H1 (cell line): ENCODE data around the gene IL32. TPM values are rescaled to one million over a fixed set of nuclear protein-coding genes. Genes with fewer than 3 reads are reported as not detected.

Source experiments
- CTCF ChIA-PET: fragments of 300-600 bp; sonication (Branson Sonifier 250); formaldehyde crosslinking; loops from one replicate; lab custom pipeline; 2021; ENCODE audit not compliant: partially characterized antibody; lab: Charles Lee
- POLR2A ChIA-PET: fragments of 300-600 bp; sonication (Branson Sonifier 250); formaldehyde crosslinking; loops from one replicate; lab custom pipeline; 2021; ENCODE audit warnings: inconsistent platforms; ENCODE audit not compliant: partially characterized antibody; lab: Charles Lee
- DNase-seq, 2 experiments: peaks; one replicate each; pipeline versions ENCODE4 v3.0.0 to v3.0.0-alpha.2; 2010 to 2022; ENCODE audit warnings: low spot score in 2 of 2, low read depth in 1 of 2, mixed read lengths in 1 of 2
- FAIRE-seq: peaks from 2 replicates; lab custom pipeline; 2011; peaks lifted over from hg19 to GRCh38; lab: Jason Lieb, UNC
- H2AFZ ChIP-seq: 2 replicates; pipeline ENCODE4 v1.8.1; 2012; ENCODE audit warnings: low read length, inconsistent platforms
- H2AK5ac ChIP-seq: 2 replicates; pipeline ENCODE4 v1.6.1; 2013; ENCODE audit warnings: low read depth, low read length
- H2BK120ac ChIP-seq: replicated peaks from 2 replicates; pipeline ENCODE3; 2013; ENCODE audit warnings: low read depth, low read length, inconsistent platforms
- H2BK12ac ChIP-seq: 2 replicates; pipeline ENCODE4 v1.6.1; 2013; ENCODE audit warnings: low read depth, low read length
- H2BK15ac ChIP-seq: 2 replicates; pipeline ENCODE4 v1.6.1; 2013; ENCODE audit warnings: low read length
- H2BK20ac ChIP-seq: 2 replicates; pipeline ENCODE4 v1.6.1; 2013; ENCODE audit warnings: low read length
- H2BK5ac ChIP-seq: 2 replicates; pipeline ENCODE4 v1.6.1; 2013; ENCODE audit warnings: low read depth, low read length
- H3K14ac ChIP-seq: 2 replicates; pipeline ENCODE4 v1.6.1; 2013; ENCODE audit warnings: inconsistent platforms; ENCODE audit not compliant: insufficient read length
- H3K18ac ChIP-seq: 2 replicates; pipeline ENCODE4 v1.6.1; 2013; ENCODE audit warnings: low read length; ENCODE audit errors: extremely low read depth
- H3K23ac ChIP-seq: 2 replicates; pipeline ENCODE4 v1.6.1; 2013; ENCODE audit warnings: inconsistent platforms; ENCODE audit not compliant: insufficient read length
- H3K23me2 ChIP-seq: 2 replicates; pipeline ENCODE4 v1.6.1; 2013; ENCODE audit warnings: low read depth, low read length
- H3K27ac ChIP-seq: 2 replicates; pipeline ENCODE4 v1.6.1; 2011; ENCODE audit warnings: low read depth, low read length, inconsistent platforms
- H3K27me3 ChIP-seq, 4 experiments: replicated peaks in 1 of 4; 1 replicate in 1 of 4; 2 replicates in 3 of 4; pipeline versions ENCODE4 v1.6.1 to v1.8.1; 2011 to 2013; ENCODE audit warnings: low read length in 3 of 4, mild to moderate bottlenecking in 3 of 4, inconsistent platforms in 2 of 4, mixed read lengths in 2 of 4, moderate library complexity in 1 of 4; ENCODE audit not compliant: control insufficient read depth in 3 of 4, insufficient read depth in 3 of 4; ENCODE audit errors: extremely low read depth in 1 of 4
- H3K36me3 ChIP-seq, 4 experiments: 2 replicates each; pipeline versions ENCODE4 v1.6.1 to v1.8.1; 2011 to 2013; ENCODE audit warnings: mild to moderate bottlenecking in 4 of 4, low read length in 3 of 4, moderate library complexity in 2 of 4, control low read depth in 1 of 4, inconsistent platforms in 1 of 4; ENCODE audit not compliant: insufficient read depth in 4 of 4, control insufficient read depth in 2 of 4
- H3K4ac ChIP-seq: replicated peaks from 2 replicates; pipeline ENCODE3; 2013; ENCODE audit warnings: low read length, low read depth, mixed read lengths, inconsistent platforms; ENCODE audit not compliant: insufficient read length
- H3K4me1 ChIP-seq, 4 experiments: replicated peaks in 1 of 4; 1 replicate in 1 of 4; 2 replicates in 3 of 4; pipeline versions ENCODE4 v1.6.1 to v1.8.1; 2011 to 2013; ENCODE audit warnings: low read length in 3 of 4, inconsistent platforms in 2 of 4, mixed read lengths in 1 of 4; ENCODE audit not compliant: insufficient read depth in 4 of 4, control insufficient read depth in 3 of 4
- H3K4me2 ChIP-seq, 2 experiments: 2 replicates each; pipeline versions ENCODE4 v1.6.1 to v1.8.1; 2011 to 2013; ENCODE audit warnings: low read depth in 2 of 2, low read length in 2 of 2, control low read depth in 1 of 2, inconsistent platforms in 1 of 2, mild to moderate bottlenecking in 1 of 2; ENCODE audit not compliant: insufficient read depth in 1 of 2
- H3K4me3 ChIP-seq, 4 experiments: fragments of 200-600, 300-600 bp in 1 of 4; sonication (generic), shearing (Covaris generic), sonication (Bioruptor Twin) in 1 of 4; 2 replicates each; pipeline versions ENCODE4 v1.5.1 to v1.8.1; 2011 to 2016; ENCODE audit warnings: low read length in 4 of 4, low read depth in 3 of 4, control low read depth in 2 of 4, inconsistent platforms in 2 of 4, mild to moderate bottlenecking in 2 of 4, mixed read lengths in 1 of 4, moderate library complexity in 1 of 4; ENCODE audit not compliant: insufficient read depth in 2 of 4; ENCODE audit errors: extremely low read depth in 1 of 4
- H3K56ac ChIP-seq: replicated peaks from 2 replicates; pipeline ENCODE3; 2013; ENCODE audit warnings: low read depth, mild to moderate bottlenecking, mixed read lengths, low read length, inconsistent platforms; ENCODE audit not compliant: insufficient read length
- H3K79me1 ChIP-seq: 2 replicates; pipeline ENCODE4 v1.6.1; 2013; ENCODE audit warnings: low read depth, low read length, control low read depth
- H3K79me2 ChIP-seq, 2 experiments: 2 replicates each; pipeline versions ENCODE4 v1.6.1 to v1.8.1; 2012 to 2013; ENCODE audit warnings: low read length in 2 of 2, mild to moderate bottlenecking in 2 of 2, inconsistent platforms in 1 of 2; ENCODE audit not compliant: insufficient read depth in 2 of 2, control insufficient read depth in 1 of 2
- H3K9ac ChIP-seq, 4 experiments: replicated peaks in 1 of 4; 1 replicate in 1 of 4; 2 replicates in 3 of 4; pipeline versions ENCODE4 v1.6.1 to v1.8.1; 2011 to 2013; ENCODE audit warnings: low read depth in 3 of 4, low read length in 3 of 4, control low read depth in 2 of 4, mild to moderate bottlenecking in 2 of 4, moderate library complexity in 2 of 4, inconsistent platforms in 1 of 4; ENCODE audit errors: extremely low read depth in 1 of 4
- H3K9me3 ChIP-seq, 2 experiments: 2 replicates each; pipeline versions ENCODE4 v1.6.1 to v1.8.1; 2012 to 2013; ENCODE audit warnings: mild to moderate bottlenecking in 2 of 2, moderate library complexity in 2 of 2, control low read depth in 1 of 2, inconsistent platforms in 1 of 2, low read depth in 1 of 2, low read length in 1 of 2, mixed read lengths in 1 of 2; ENCODE audit not compliant: insufficient read depth in 2 of 2
- H4K20me1 ChIP-seq, 2 experiments: replicated peaks in 1 of 2; 2 replicates each; pipeline versions ENCODE3 to v1.8.1; 2011 to 2013; ENCODE audit warnings: inconsistent platforms in 2 of 2, low read length in 2 of 2, mild to moderate bottlenecking in 1 of 2; ENCODE audit not compliant: insufficient read depth in 2 of 2, control insufficient read depth in 1 of 2
- H4K5ac ChIP-seq: 2 replicates; pipeline ENCODE4 v1.6.1; 2013; ENCODE audit warnings: low read length, low read depth, mixed read lengths, inconsistent platforms; ENCODE audit not compliant: insufficient read length
- H4K8ac ChIP-seq: 2 replicates; pipeline ENCODE4 v1.8.0; 2013; ENCODE audit warnings: mild to moderate bottlenecking, moderate library complexity, low read length, inconsistent platforms; ENCODE audit not compliant: insufficient read depth; ENCODE audit errors: extremely low read depth
- H4K91ac ChIP-seq: replicated peaks from 2 replicates; pipeline ENCODE3; 2013; ENCODE audit warnings: low read length, mixed read lengths, inconsistent platforms; ENCODE audit not compliant: insufficient read length
- CBX8 ChIP-seq: fragments of 300-800, 300-1000 bp; sonication (generic); IDR thresholded peaks from 2 replicates; pipeline ENCODE4 v1.7.1; 2016; ENCODE audit warnings: low read depth, low read length, borderline replicate concordance
- CEBPB ChIP-seq: IDR thresholded peaks from 2 replicates; pipeline ENCODE4 v1.6.1; 2012; ENCODE audit warnings: low read depth, low read length
- CTBP2 ChIP-seq: IDR thresholded peaks from 2 replicates; pipeline ENCODE4 v1.7.0; 2011; ENCODE audit warnings: borderline replicate concordance, mild to moderate bottlenecking, moderate library complexity, mixed read lengths, low read length; ENCODE audit not compliant: insufficient read depth, insufficient read length
- EP300 ChIP-seq, 2 experiments: IDR thresholded peaks; 1 replicate in 1 of 2; 2 replicates in 1 of 2; pipeline ENCODE4 v1.6.1; 2011 to 2012; ENCODE audit warnings: low read depth in 2 of 2, low read length in 2 of 2, mild to moderate bottlenecking in 2 of 2, borderline replicate concordance in 1 of 2, inconsistent platforms in 1 of 2, moderate library complexity in 1 of 2
- EZH2 ChIP-seq: fragments of 200-600 bp; sonication (generic); IDR thresholded peaks from 2 replicates; pipeline ENCODE4 v1.7.1; 2012; ENCODE audit warnings: low read depth, mild to moderate bottlenecking, moderate library complexity, low read length, inconsistent platforms; ENCODE audit not compliant: severe bottlenecking
- NANOG ChIP-seq: IDR thresholded peaks from 2 replicates; pipeline ENCODE4 v1.6.1; 2011; ENCODE audit warnings: low read length, low read depth, mild to moderate bottlenecking, inconsistent platforms; ENCODE audit not compliant: insufficient read depth, poor library complexity, severe bottlenecking
- NRF1 ChIP-seq: IDR thresholded peaks from 2 replicates; pipeline ENCODE4 v1.6.1; 2011; ENCODE audit warnings: mild to moderate bottlenecking, low read depth, low read length, improper control_type of control experiment
- POU5F1 ChIP-seq: IDR thresholded peaks from 2 replicates; pipeline ENCODE4 v1.6.1; 2011; ENCODE audit warnings: low read depth, mild to moderate bottlenecking, low read length, moderate library complexity
- SIRT6 ChIP-seq: IDR thresholded peaks from one replicate; pipeline ENCODE4 v1.7.1; 2012; ENCODE audit warnings: low read length, inconsistent platforms
- SP1 ChIP-seq: IDR thresholded peaks from 2 replicates; pipeline ENCODE4 v1.6.1; 2011; ENCODE audit warnings: low read depth, low read length
- SRF ChIP-seq: IDR thresholded peaks from 2 replicates; pipeline ENCODE4 v1.6.1; 2011; ENCODE audit warnings: mild to moderate bottlenecking, low read depth, low read length, moderate library complexity
- TAF7 ChIP-seq: optimal IDR thresholded peaks from 2 replicates; pipeline ENCODE3; 2011; ENCODE audit warnings: low read depth, mild to moderate bottlenecking, inconsistent platforms, low read length, moderate library complexity, borderline replicate concordance
- TCF12 ChIP-seq: IDR thresholded peaks from 2 replicates; pipeline ENCODE4 v1.6.1; 2011; ENCODE audit warnings: low read depth, mild to moderate bottlenecking, low read length
- YY1 ChIP-seq: IDR thresholded peaks from 2 replicates; pipeline ENCODE4 v1.6.1; 2011; ENCODE audit warnings: low read depth, mild to moderate bottlenecking, low read length
- WGBS, 2 experiments: shearing (Covaris generic) in 1 of 2; methylation state at CpG; one replicate each; pipeline versions ENCODE4 v1.1.6 to v1.1.7; 2013 to 2015; ENCODE audit warnings: low lambda C conversion rate in 2 of 2, mixed read lengths in 2 of 2, inconsistent platforms in 1 of 2, low coverage in 1 of 2, missing lambda C conversion rate in 1 of 2; ENCODE audit not compliant: insufficient replicate concordance in 2 of 2, insufficient coverage in 1 of 2, insufficient read length in 1 of 2; ENCODE audit errors: extremely low coverage in 1 of 2, missing lambda C conversion rate in 1 of 2; 5-methylcytosine and 5-hydroxymethylcytosine counted together
- polyA plus RNA-seq, 7 experiments: library from polyadenylated mRNA; depleted of rRNA in 3 of 7; stranded (reverse) in 5 of 7; unstranded in 2 of 7; fragments of >200 nt in 5 of 7; fragments of 200-250 nt in 2 of 7; gene quantifications; 1 replicate in 5 of 7; 2 replicates in 1 of 7; 4 replicates in 1 of 7; pipeline versions ENCODE4 v1.2.1 to v1.2.3, GENCODE V29; 2011 to 2013; ENCODE audit warnings: missing spikeins in 2 of 7, mixed read lengths in 2 of 7
- total RNA-seq: library from RNA; stranded (reverse); fragmentation: NEBNext Ultra II Directional; extraction: Animal tissue kit (Norgen Biotek cat#: 25700); gene quantifications from 2 replicates; pipeline ENCODE4 v1.2.1, GENCODE V29; 2021

The IL32 gene
- total and polyA plus RNA-seq, 2 of the 8 experiments (the other 6 are each of a cell fraction or from before 2014, with no cell fraction given): 2.7 to 5.0 TPM

DNA sequence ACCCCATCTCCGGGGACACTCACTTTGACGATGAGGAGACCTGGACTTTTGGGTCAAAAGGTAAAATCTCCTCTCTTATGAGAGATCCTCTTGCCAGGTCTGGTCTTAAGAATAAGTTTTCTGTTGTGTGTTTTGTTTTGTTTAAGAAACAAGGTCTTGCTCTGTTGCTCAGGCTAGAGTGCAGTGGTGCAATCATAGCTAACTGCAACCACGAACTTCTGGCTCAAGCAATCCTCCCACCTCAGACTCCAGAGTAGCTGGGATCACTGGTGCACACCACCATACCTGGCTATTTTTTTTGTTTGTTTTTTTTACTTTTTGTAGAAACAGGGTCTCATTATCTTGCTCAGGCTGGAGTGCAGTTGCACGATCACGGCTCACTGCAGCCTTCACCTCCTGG, 15.0 kb upstream of the IL32 start:
- Histone ChIP-seq H2AFZ (no peak overlapping the region), H4K5ac (no peak overlapping the region), H3K56ac (no peak overlapping the region), H2BK5ac (no peak overlapping the region), H3K79me1 (no peaks in the 10 kb centered on the region), H2AK5ac (no peak overlapping the region), H2BK12ac (no peak overlapping the region), H3K9ac (no peak overlapping the region), H3K4me2 (no peak overlapping the region), H3K36me3 (no peaks in the 10 kb centered on the region; a peak in 1 of 8 replicates), H4K20me1 (peaks cover 0 to 18% of the 10 kb centered on the region in 2 experiments), H4K91ac (no peak overlapping the region), H3K4me1 (peaks cover 0 to 3% (median 2%) of the 10 kb centered on the region in 4 experiments; a peak in 3 of 7 replicates), H3K14ac (no peak overlapping the region), H3K4ac (no peak overlapping the region), H3K9me3 (no peaks in the 10 kb centered on the region), H3K18ac (no peak overlapping the region), H2BK120ac (no peak overlapping the region), H2BK15ac (no peak overlapping the region), H3K4me3 (no peak overlapping the region), H4K8ac (no peak overlapping the region; the same call in 1 of the 2 replicates), H3K23me2 (peaks cover 6% of the 10 kb centered on the region; the same call in 1 of the 2 replicates), H3K23ac (no peak overlapping the region), H3K79me2 (no peaks in the 10 kb centered on the region), H3K27me3 (peaks cover 0 to 8% (median 3%) of the 10 kb centered on the region in 4 experiments; a peak in 6 of 7 replicates), H2BK20ac (no peak overlapping the region), H3K27ac (no peak overlapping the region)
- no peak for DNase-seq
- ChIA-PET POLR2A (interaction anchor here (0.7 to 6.1 kb wide), 8 partner anchors 8 to 91 kb away, joined by 3 to 94 read pairs (median 12); partner anchors contain the start of genes BICDL2, CLDN6, HCFC1R1 and THOC6), CTCF (interaction anchor here (2.5 to 7.4 kb wide), 2 partner anchors 9 to 19 kb away, joined by 10 to 117 read pairs; no protein-coding TSS in a partner anchor)
- FAIRE-seq: no peak
- WGBS, 2 experiments: 87% methylated on average over 5 of the region's 5 CpGs; no CpG with 5 or more reads in 1 of the 2 experiments
- TF ChIP-seq NANOG: no peak
- no peak for TF ChIP-seq CBX8
- TF ChIP-seq TCF12: no peak
- no peak for TF ChIP-seq YY1
- TF ChIP-seq TAF7: no peak
- no peak for TF ChIP-seq SRF
- TF ChIP-seq CEBPB: no peak
- TF ChIP-seq EZH2: no peak
- no peak for TF ChIP-seq POU5F1
- no peak for TF ChIP-seq SIRT6
- TF ChIP-seq CTBP2: no peak
- no peak for TF ChIP-seq SP1
- TF ChIP-seq EP300 (IDR thresholded peaks at IDR 0.05; ENCODE audit: borderline replicate concordance in 1 of 2, low read depth in 2 of 2, low read length in 2 of 2): no peak
- no peak for TF ChIP-seq NRF1
